CD4-positive, alpha-beta T cell treated with Interleukin-10 for 1 hour (primary cell): ENCODE measurements around the gene CPN1.
"Not testable (repeated sequence)": the region's sequence is repeated elsewhere in the genome, so short reads cannot be mapped to it uniquely, and the experiment has no call there.

ENCODE experiments used
- DNase-seq: peaks from one replicate; pipeline ENCODE4 v3.0.0-alpha.2; 2020

CPN1 gene

GRCh38 chr10:100081075-100082001 lies at the start of gene CPN1:
TSS of gene CPN1 (minus strand) at chr10:100081869. CDS start at chr10:100081625, 244 bp downstream.
- DNase-seq = no peak

GRCh38 chr10:100130831-100131230 lies 49.2 kb upstream of the CPN1 start:
- DNase-seq = no peak

DNA sequence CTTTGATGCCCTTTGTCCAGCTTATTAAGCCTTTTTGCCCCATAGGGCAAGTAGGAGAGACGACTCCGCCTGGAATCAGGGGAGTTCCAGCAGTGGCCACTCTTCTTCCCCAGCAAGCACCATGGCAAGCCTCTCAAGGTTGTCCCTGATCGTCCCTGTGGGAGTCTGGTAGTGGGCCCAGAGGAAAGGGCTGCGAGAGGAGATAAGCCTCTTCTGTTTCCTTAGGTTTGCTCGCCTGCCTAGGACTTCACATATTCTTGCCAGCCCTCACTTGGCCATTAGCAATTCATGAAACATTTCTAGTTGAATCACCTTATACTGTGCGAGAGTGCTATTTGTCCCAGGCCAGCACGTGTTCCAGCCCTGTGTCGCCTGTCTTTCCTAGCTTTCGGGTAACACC lies 47.8 kb upstream of the CPN1 start:
- no peak for DNase-seq

DNA sequence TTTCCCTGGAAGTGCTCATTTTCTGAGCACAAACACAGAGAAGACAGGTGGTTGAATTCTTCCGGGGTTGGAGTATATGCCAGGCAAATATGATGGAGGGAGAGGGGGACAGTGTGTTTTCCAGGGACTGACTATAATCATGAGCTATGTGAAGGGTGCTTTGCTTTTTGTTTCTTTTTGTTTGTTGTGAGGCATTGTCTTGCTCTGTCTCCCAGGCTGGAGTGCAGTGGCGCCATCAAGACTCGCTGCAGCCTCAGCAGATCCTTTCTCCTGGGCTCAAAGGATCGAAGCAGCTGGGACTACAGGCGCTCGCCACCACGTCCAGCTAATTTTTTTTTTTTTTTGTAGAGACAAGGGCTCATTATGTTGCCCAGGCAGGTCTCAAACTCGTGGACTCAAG lies 47.3 kb upstream of the CPN1 start:
- DNase-seq = no peak

DNA sequence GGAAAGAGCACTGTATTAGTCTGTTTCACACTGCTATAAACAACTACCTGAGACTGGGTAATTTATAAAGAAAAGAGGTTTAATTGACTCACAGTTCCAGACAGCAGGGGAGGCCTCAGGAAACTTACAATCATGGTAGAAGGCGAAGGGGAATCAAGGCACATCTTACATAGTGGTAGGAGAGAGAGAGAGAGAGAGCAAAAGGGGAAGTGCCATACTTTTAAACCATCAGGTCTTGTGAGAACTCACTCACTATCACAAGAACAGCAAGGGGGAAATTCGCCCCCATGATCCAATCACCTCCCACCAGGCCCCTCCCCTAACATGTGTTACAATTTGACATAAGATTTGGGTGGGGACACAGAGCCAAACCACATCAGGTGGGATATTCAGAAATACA lies 43.7 kb upstream of the CPN1 start:
- not testable (repeated sequence) for DNase-seq

GRCh38 chr10:100124097-100124496 lies 42.4 kb upstream of the CPN1 start:
- DNase-seq = no peak

- DNase-seq = no peak
Measured at GRCh38 chr10:100122780-100123179, 41.1 kb upstream of the CPN1 start.

DNA sequence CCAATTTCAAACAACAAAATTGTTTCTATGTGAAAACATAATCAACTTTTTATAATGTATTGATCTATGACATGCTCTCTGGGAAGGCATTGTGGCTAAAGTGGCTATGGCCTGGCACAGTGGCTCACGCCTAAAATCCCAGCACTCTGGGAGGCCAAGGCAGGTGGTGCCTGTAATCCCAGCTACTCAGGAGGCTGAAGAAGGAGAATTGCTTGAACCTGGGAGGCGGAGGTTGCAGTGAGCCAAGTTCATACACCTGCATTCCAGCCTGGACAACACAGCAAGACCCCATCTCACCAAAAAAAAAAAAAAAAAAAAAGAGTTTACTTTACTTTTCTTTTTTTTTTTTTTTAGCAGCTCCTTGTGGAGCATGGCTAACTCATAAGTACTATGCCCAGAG lies 38.9 kb upstream of the CPN1 start:
- no peak for DNase-seq

DNA sequence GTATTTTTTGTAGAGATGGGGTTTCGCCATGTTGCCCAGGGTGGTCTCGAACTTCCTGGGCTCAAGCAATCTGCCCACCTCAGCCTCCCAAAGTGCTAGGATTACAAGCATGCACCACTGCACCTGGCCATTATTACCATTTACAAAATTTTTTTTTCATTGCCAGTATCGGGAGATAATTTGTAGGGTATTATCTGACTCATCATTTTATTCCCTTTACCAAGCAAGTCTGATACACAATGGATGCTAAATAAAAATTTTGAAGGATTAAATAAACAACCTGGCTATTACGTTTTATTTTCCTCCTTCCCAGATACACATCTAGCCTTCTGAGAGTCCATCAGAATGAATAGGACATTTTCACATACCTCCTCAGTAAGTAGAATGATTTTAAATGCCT lies 38.1 kb upstream of the CPN1 start:
- DNase-seq = no peak

DNA sequence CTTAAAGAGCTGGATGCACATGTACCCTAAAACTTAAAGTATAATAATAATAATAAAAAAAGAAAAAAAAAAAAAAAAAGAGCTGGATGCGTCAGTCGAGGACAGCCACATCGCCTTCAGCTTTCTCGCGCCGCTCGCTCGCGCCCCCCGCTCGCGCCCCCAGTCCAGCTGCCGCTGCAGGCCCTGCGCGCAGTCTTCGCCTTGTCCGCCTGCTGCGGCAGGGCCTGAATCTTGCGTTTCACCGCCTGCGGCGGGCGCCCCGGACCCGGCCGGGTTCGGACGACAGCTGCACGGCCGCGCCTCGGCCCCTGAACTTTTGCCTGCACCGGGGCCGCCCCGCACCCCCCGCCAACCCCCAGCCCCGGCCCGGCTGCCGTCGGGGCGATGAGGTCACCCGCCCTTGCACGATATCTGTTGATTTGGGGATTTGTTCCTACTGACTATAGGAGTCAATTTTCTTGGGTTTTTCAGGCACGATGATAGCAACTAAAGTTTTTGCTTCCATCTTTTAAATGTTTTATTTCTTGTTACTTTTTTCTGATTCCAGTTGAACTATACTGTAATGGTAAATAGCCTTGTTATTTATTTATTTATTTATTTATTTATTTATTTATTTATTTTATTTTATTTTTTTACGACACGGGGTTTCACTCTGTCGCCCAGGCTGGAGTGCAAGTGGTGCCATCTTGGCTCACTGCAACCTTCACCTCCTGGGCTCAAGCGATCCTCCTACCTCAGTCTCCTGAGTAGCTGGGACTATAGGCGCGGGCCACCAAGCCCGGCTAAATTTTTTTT lies 33.5 kb upstream of the CPN1 start:
- DNase-seq = no peak

DNA sequence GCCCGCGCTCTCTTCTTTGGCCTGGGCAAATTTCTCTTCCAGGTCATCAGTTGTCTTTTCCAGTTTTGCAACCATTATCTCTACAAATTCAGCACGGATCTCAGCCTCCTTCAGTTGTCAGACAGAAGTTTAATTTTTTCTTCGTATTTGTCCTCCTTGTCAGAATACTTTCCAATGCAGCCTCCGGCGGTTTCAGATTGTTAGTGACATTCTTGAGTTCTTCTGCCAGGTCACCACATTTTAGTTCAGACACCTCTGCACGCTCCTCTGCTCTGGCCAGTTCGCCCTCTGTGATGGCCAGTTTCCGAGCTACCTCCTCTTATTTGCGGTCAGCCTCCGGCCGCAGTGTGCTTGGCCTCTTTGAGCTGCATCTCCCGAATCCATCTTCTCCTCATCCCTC lies 32.8 kb upstream of the CPN1 start:
- DNase-seq = no peak

- DNase-seq = no peak
Measured at GRCh38 chr10:100109670-100110069, 28.0 kb upstream of the CPN1 start.

GRCh38 chr10:100106865-100107264 lies 25.2 kb upstream of the CPN1 start:
- no peak for DNase-seq

- DNase-seq = no peak
Measured at GRCh38 chr10:100104300-100104699, 22.6 kb upstream of the CPN1 start.

DNA sequence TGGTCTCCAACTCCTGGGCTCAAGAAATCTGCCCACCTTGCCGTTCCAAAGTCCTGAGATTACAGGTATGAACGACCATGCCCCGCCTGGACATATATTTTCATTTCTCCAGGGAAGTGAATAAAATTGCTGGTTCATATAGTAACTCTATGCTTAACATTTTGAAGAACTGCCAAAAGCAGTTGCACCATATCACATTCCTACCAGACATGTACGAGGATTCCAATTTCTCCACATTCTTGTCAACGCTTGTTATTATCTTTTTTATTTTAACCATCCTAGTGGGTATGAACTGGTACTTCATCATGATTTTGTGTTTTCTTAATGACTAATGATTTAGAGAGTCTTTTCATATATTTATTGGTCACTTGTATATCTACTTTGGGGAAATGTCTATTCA lies 21.9 kb upstream of the CPN1 start:
- DNase-seq = no peak

DNA sequence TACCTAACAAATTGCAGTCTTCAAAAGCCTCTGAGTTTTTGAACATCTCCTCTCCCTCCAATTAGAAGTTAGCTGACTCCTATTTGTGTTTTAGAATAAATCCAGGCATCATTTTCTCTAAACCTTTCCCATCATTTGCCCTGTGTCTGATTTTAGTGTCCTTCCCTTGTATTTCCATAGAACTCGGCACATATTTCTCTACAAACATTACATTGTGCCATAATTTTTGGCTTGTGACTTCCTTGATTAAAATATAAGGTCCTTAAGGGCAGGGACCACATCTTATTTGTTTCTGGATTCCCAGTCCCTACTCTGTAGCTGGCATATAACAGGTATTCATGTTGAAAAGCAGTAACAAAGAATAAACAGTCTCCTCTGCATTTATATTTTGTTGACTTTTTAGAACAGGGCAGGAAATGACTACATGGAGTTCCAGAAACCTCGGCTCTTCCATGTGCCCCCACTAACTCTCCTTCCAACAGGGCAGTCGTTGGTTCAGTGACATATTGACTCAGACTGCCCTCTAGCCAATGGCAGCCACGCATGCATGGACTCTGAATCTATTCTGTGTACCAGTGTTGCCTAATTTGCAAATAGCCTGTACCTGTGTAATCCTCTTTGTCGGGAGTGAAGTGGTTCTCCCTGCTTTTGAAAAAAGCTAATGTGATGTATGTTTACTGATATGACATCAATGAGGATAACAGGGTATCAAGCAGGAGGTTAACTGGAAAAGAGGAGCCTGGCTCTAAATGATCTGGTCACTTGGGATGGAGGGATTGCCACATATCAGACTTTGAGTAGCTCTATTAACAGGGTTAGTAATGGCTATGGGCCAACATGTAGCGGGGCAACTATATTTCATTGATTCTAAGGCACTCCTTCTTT lies 19.8 kb upstream of the CPN1 start:
- no peak for DNase-seq

- no peak for DNase-seq
Measured at GRCh38 chr10:100100651-100101184, 19.0 kb upstream of the CPN1 start.

GRCh38 chr10:100089241-100089640 lies 7.6 kb upstream of the CPN1 start:
- no peak for DNase-seq

GRCh38 chr10:100086708-100087107 lies 5.0 kb upstream of the CPN1 start:
- not testable (repeated sequence) for DNase-seq

DNA sequence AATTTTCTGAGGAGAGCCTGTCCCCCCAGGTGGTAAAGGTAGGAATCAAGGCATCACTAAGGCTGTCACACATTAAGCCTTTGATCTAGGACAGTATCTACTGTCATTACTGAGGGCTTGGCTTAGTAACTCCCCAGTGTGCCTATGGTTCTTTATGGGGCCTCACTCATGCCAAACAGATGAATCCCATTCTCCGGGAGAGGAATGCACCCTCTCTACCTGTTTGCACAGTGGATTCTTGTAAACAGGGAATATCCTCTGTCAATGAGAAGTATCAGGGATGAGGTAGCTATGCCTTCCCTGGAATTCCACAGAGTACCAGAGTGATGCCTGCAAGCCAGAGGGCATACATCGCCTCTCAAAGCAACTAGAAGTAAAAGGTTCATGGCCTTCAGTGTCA lies 3.9 kb upstream of the CPN1 start:
- DNase-seq = no peak

GRCh38 chr10:100083623-100084022 lies 2.0 kb upstream of the CPN1 start:
- no peak for DNase-seq

- not testable (repeated sequence) for DNase-seq
Measured at GRCh38 chr10:100082276-100082675, 607 bp upstream of the CPN1 start.

GRCh38 chr10:100076750-100077149 lies 4.9 kb downstream of the CPN1 start:
- no peak for DNase-seq
